Mesothelial cell of epicardium (in vitro differentiated cells): ENCODE data around the gene ZNF511. TPM values are rescaled to one million over a fixed set of nuclear protein-coding genes. Genes with fewer than 3 reads are reported as not detected.

ENCODE experiments used
- DNase-seq, 2 experiments: peaks; one replicate each; pipeline ENCODE4 v3.0.0; 2021; ENCODE audit warnings: low spot score in 2 of 2; ENCODE audit not compliant: unreplicated experiment in 2 of 2
- H3K27ac Mint-ChIP-seq: 2 replicates; pipeline ENCODE4 v1.8.0; 2021; ENCODE audit warnings: mixed read lengths
- H3K27me3 Mint-ChIP-seq: 2 replicates; pipeline ENCODE4 v1.8.0; 2021; ENCODE audit warnings: low read depth, mixed read lengths
- H3K36me3 Mint-ChIP-seq: 2 replicates; pipeline ENCODE4 v1.8.0; 2021; ENCODE audit warnings: mixed read lengths
- H3K4me1 Mint-ChIP-seq: 2 replicates; pipeline ENCODE4 v1.8.0; 2021; ENCODE audit warnings: mixed read lengths
- H3K4me3 Mint-ChIP-seq: 2 replicates; pipeline ENCODE4 v1.8.0; 2021; ENCODE audit warnings: mild to moderate bottlenecking, moderate library complexity, mixed read lengths
- H3K9me3 Mint-ChIP-seq: 2 replicates; pipeline ENCODE4 v1.8.0; 2021; ENCODE audit warnings: mixed read lengths
- CTCF ChIP-seq: fragments of 200-600 bp; sonication (generic); IDR thresholded peaks from one replicate; pipeline ENCODE4 v1.5.0; 2021; ENCODE audit warnings: antibody characterized with exemption; ENCODE audit not compliant: unreplicated experiment
- total RNA-seq: library from RNA; stranded (reverse); gene quantifications from 3 replicates; pipeline ENCODE4 v1.2.1, GENCODE V29; 2021

Gene ZNF511
- total RNA-seq, 1 donor from 2014 or later, result 44.9 TPM

- DNase-seq, result no peak
- H3K4me3 Mint-ChIP-seq, result no peak overlapping the region
- H3K36me3 Mint-ChIP-seq, result no peaks in the 10 kb centered on the region
- H3K9me3 Mint-ChIP-seq, result no peaks in the 10 kb centered on the region
- no peaks in the 10 kb centered on the region for H3K27me3 Mint-ChIP-seq
- peaks cover 12% of the 10 kb centered on the region for H3K4me1 Mint-ChIP-seq
- no peak for TF ChIP-seq CTCF
- no peak overlapping the region for H3K27ac Mint-ChIP-seq
These were observed 46.0 kb downstream of the ZNF511 start for GRCh38 chr10:133354672-133355240.

GRCh38 chr10:133355266-133355665 lies 46.6 kb downstream of the ZNF511 start:
- Mint-ChIP-seq H3K36me3 (no peaks in the 10 kb centered on the region), H3K4me3 (no peak overlapping the region), H3K27ac (no peak overlapping the region), H3K4me1 (peaks cover 17% of the 10 kb centered on the region), H3K9me3 (no peaks in the 10 kb centered on the region), H3K27me3 (no peaks in the 10 kb centered on the region)
- no peak for TF ChIP-seq CTCF
- no peak for DNase-seq

GRCh38 chr10:133355991-133356390 lies 47.3 kb downstream of the ZNF511 start:
- Mint-ChIP-seq H3K9me3 (no peaks in the 10 kb centered on the region), H3K4me1 (peaks cover 20% of the 10 kb centered on the region), H3K27me3 (no peaks in the 10 kb centered on the region), H3K36me3 (no peaks in the 10 kb centered on the region), H3K4me3 (peak overlapping the region; percentile 60), H3K27ac (no peak overlapping the region)
- no peak for TF ChIP-seq CTCF
- DNase-seq, result no peak

- Mint-ChIP-seq H3K36me3 (peaks cover 5% of the 10 kb centered on the region), H3K27me3 (no peaks in the 10 kb centered on the region), H3K27ac (peak overlapping the region; percentile 77), H3K4me1 (peaks cover 20% of the 10 kb centered on the region), H3K4me3 (peak overlapping the region; percentile 73), H3K9me3 (no peaks in the 10 kb centered on the region)
- DNase-seq, result no peak
- no peak for TF ChIP-seq CTCF
These were observed 48.0 kb downstream of the ZNF511 start for GRCh38 chr10:133356549-133357284.

GRCh38 chr10:133357285-133358161 lies 48.8 kb downstream of the ZNF511 start, which contains the start of gene FUOM:
TSS of gene FUOM (minus strand) at chr10:133358019. CDS start at chr10:133358007, 12 bp downstream.
- no peaks in the 10 kb centered on the region for H3K9me3 Mint-ChIP-seq
- peaks cover 11% of the 10 kb centered on the region for H3K36me3 Mint-ChIP-seq
- H3K4me1 Mint-ChIP-seq, result peaks cover 20% of the 10 kb centered on the region
- peak within 1 kb of the TSS; percentile 73 for H3K4me3 Mint-ChIP-seq
- TF ChIP-seq CTCF, result no peak
- peak within 1 kb of the TSS; percentile 77 for H3K27ac Mint-ChIP-seq
- no peaks in the 10 kb centered on the region for H3K27me3 Mint-ChIP-seq
- DNase-seq, result peak in 1 of 2 experiments; percentile 80
